Activated gamma-delta T cell treated with anti-CD3 and anti-CD28 coated beads, Interleukin-2, amount 50 U/mL, for 16 hours (primary cell): ENCODE measurements around the gene SIGLEC11.

Source experiments
- DNase-seq: peaks from one replicate; pipeline ENCODE4 v3.0.0-alpha.2; 2020; ENCODE audit warnings: low read depth

Gene SIGLEC11

GRCh38 chr19:49904136-49904535 lies 56.8 kb downstream of the SIGLEC11 start:
- no peak for DNase-seq
